ENCODE data around the gene RBM44.

RBM44 gene

DNA sequence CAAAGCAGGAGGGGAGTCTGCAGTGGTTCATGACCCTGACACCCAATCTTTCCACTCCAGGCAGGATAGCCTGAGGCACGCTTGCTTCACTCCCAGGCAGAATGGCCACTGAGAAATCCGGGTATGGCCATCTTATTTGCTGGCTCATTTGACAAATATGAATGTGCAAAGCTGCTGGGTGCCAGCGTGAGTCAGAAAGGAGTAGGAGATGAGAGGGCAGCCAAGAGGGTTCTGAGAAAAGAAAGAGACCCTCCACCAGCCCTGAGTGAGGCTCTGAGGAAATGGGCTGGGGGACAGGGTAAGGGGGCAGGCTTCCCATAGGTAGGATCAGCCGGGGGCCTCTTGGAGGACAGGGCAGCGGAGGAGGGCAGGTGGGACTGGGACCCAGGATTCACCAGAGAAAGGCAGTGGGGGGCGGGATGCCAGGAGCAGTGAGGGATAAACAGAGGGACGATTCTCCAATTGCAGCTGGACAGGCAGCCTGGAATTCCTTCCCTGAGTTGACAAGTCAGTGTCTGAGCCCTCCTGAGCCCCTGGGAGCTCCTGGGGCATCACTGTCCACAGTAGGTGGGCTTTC is 76.1 kb downstream of the RBM44 start:
- H3K9ac ChIP-seq (ENCODE audit: low read depth, low read length), result no peak overlapping the region
- no peaks in the 10 kb centered on the region for H3K4me1 ChIP-seq (ENCODE audit: insufficient read depth, low read length)
- H3K27ac ChIP-seq (ENCODE audit: low read length), result no peak overlapping the region
- H3K9me3 ChIP-seq (ENCODE audit: insufficient read depth, low read depth, low read length), result no peaks in the 10 kb centered on the region
- no peak overlapping the region for H3K4me3 ChIP-seq (ENCODE audit: low read length)
- H3K27me3 ChIP-seq (ENCODE audit: insufficient read depth, low read length), result no peaks in the 10 kb centered on the region
- no peaks in the 10 kb centered on the region for H3K36me3 ChIP-seq (ENCODE audit: insufficient read depth, low read depth, low read length)

DNA sequence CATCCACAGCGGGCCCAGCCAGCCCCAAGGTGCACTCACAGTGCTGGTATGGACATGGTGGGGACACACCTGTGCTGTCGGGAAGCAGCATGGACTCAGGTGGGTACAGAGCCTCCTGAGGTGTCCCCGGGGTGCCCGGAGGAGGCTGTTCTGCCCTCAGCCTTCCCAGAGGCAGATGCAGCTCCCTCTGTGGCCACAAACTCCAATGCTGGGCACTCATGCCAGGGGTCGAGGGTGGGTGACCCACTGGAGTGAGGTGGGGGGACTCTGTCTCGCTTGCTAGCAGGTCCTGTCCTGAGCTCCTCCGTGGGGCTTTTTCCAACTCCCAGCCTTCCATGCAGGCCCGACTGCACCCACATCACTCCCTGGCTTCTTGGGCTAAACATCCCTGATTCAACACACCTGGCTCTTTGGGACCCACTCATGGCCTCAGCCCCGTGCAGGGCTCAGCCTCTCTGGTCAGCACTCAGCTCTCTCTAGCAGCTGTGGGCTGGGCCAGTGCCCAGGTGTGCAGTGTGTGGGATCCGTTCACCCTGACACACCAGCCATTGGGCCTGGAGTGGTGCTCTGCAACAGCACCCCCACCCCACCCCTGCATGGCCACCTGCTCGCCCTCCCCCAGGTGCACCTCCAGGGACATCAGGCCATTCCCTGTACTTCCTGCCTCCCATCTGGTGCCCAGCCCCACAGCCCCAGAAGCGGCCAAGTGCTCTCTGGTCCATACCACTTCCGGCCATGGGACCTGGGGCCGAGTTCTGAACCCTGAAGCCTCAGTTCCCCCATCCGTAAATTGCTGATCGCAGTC is 76.9 kb downstream of the RBM44 start:
- H3K4me1 ChIP-seq (ENCODE audit: insufficient read depth, low read length), result no peaks in the 10 kb centered on the region
- no peak overlapping the region for H3K9ac ChIP-seq (ENCODE audit: low read depth, low read length)
- no peaks in the 10 kb centered on the region for H3K36me3 ChIP-seq (ENCODE audit: insufficient read depth, low read depth, low read length)
- H3K4me3 ChIP-seq (ENCODE audit: low read length), result no peak overlapping the region
- H3K9me3 ChIP-seq (ENCODE audit: insufficient read depth, low read depth, low read length), result no peaks in the 10 kb centered on the region
- no peak overlapping the region for H3K27ac ChIP-seq (ENCODE audit: low read length)
- H3K27me3 ChIP-seq (ENCODE audit: insufficient read depth, low read length), result no peaks in the 10 kb centered on the region

DNA sequence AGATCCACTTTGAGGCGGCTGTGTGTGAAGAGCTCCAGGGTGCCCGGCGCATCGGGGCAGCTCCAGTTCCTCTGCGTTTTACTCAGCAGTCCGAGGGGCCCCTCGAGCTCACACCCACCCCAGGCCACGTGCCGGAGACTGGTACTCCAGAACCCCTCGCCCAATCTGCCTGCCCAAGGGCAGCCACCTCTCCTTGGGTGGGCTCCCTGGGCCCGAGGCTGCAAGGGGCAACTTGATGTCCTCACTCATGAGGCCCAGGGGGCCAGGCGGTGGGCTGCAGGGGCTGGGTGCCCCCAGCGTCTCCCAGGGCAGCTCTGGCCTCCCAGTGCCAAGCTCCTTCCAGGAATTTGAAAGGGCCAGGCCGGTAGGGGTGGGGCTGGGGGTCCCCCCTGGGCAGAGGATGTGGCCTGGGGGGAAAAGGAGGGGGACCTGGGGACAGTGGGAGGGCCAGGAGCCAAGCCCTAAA is 77.5 kb downstream of the RBM44 start:
- no peak overlapping the region for H3K4me3 ChIP-seq (ENCODE audit: low read length)
- H3K9me3 ChIP-seq (ENCODE audit: insufficient read depth, low read depth, low read length), result no peaks in the 10 kb centered on the region
- no peak overlapping the region for H3K9ac ChIP-seq (ENCODE audit: low read depth, low read length)
- no peak overlapping the region for H3K27ac ChIP-seq (ENCODE audit: low read length)
- H3K36me3 ChIP-seq (ENCODE audit: insufficient read depth, low read depth, low read length), result no peaks in the 10 kb centered on the region
- no peaks in the 10 kb centered on the region for H3K4me1 ChIP-seq (ENCODE audit: insufficient read depth, low read length)
- no peaks in the 10 kb centered on the region for H3K27me3 ChIP-seq (ENCODE audit: insufficient read depth, low read length)

DNA sequence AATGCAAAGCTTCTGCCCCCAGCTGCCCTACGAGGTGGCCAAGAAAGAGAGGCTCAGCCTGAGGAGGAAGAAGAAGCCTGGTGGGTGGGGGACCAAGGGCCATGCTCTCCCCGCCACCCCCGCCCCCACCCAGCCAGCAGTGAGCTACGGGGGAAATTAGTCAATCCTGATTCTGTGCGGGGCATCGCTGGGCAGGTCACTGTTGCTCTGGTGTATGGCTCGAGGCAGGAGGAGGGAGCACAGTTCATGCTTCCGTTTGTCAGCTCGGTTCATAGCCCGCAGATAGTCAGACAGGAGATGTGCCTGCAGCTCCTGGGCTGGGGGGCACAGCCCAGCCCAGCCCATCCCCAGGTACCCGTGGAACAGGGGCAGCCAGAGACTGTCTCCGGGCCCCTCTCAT is 78.0 kb downstream of the RBM44 start:
- H3K27ac ChIP-seq (ENCODE audit: low read length), result no peak overlapping the region
- no peaks in the 10 kb centered on the region for H3K27me3 ChIP-seq (ENCODE audit: insufficient read depth, low read length)
- no peaks in the 10 kb centered on the region for H3K4me1 ChIP-seq (ENCODE audit: insufficient read depth, low read length)
- H3K4me3 ChIP-seq (ENCODE audit: low read length), result no peak overlapping the region
- no peaks in the 10 kb centered on the region for H3K36me3 ChIP-seq (ENCODE audit: insufficient read depth, low read depth, low read length)
- H3K9me3 ChIP-seq (ENCODE audit: insufficient read depth, low read depth, low read length), result no peaks in the 10 kb centered on the region
- no peak overlapping the region for H3K9ac ChIP-seq (ENCODE audit: low read depth, low read length)

DNA sequence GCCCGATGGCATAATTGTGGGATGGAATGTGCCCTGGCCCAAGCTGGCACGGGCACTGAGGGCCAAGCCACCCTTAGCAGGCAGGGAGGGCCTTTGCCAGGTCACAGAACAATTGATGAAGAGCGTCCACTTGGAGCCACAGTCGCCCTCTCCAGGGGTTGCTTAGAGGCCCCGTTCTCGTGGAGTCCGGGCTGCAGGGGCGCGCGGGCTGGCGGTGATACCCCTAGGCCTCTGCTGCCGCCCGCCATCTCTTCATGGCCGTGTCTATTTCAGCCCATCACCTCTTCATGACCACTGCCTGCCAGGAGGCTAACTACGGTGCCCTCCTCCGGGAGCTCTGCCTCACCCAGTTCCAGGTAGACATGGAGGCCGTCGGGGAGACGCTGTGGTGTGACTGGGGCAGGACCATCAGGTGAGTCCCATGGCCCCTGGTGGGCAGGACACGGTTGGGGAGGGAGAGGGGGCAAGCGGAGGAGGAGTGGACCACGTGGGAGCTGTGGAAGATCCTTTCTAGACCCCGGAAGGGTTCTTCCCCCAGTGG is 78.4 kb downstream of the RBM44 start:
- no peaks in the 10 kb centered on the region for H3K36me3 ChIP-seq (ENCODE audit: insufficient read depth, low read depth, low read length)
- no peak overlapping the region for H3K27ac ChIP-seq (ENCODE audit: low read length)
- no peaks in the 10 kb centered on the region for H3K9me3 ChIP-seq (ENCODE audit: insufficient read depth, low read depth, low read length)
- no peaks in the 10 kb centered on the region for H3K4me1 ChIP-seq (ENCODE audit: insufficient read depth, low read length)
- H3K4me3 ChIP-seq (ENCODE audit: low read length), result no peak overlapping the region
- no peak overlapping the region for H3K9ac ChIP-seq (ENCODE audit: low read depth, low read length)
- H3K27me3 ChIP-seq (ENCODE audit: insufficient read depth, low read length), result no peaks in the 10 kb centered on the region

DNA sequence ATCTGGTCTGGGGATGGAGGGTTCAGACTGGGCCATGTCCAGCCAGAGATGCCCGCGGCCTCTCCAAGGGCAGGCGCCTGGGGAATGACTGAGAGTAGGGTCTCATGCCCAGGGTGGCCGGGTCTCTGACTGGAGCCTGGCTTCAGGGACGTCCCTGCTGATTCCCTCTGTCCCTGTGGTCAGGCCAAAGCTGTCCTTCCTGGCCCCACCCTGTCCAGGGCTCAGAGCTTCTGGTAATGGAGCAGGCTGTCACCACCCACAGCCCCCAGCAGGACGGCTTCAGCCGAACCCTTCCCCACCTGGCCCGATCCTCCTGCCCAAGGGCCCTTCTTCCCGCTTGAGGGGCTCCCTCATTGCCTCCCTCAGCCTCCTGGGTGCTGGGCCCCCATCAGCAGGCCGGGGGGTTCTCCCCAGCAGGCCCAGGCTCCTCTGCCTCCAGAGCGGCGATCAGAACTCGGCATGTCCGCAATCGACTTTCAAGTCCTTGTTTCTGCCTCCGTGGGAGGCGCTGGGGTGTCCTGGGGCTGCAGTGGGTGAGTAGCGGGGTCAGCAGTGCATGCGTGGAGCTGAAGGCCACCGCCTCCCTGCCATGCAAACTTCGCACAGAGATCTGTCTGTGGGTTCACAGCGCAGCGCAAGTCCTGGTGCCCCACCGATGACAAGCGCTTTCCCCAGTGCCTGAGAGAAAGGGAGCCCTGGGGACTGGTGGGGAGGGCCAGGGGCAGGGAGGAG is 79.2 kb downstream of the RBM44 start:
- no peak overlapping the region for H3K27ac ChIP-seq (ENCODE audit: low read length)
- no peaks in the 10 kb centered on the region for H3K27me3 ChIP-seq (ENCODE audit: insufficient read depth, low read length)
- H3K9ac ChIP-seq (ENCODE audit: low read depth, low read length), result no peak overlapping the region
- H3K4me1 ChIP-seq (ENCODE audit: insufficient read depth, low read length), result no peaks in the 10 kb centered on the region
- H3K4me3 ChIP-seq (ENCODE audit: low read length), result no peak overlapping the region
- H3K36me3 ChIP-seq (ENCODE audit: insufficient read depth, low read depth, low read length), result no peaks in the 10 kb centered on the region
- H3K9me3 ChIP-seq (ENCODE audit: insufficient read depth, low read depth, low read length), result no peaks in the 10 kb centered on the region

DNA sequence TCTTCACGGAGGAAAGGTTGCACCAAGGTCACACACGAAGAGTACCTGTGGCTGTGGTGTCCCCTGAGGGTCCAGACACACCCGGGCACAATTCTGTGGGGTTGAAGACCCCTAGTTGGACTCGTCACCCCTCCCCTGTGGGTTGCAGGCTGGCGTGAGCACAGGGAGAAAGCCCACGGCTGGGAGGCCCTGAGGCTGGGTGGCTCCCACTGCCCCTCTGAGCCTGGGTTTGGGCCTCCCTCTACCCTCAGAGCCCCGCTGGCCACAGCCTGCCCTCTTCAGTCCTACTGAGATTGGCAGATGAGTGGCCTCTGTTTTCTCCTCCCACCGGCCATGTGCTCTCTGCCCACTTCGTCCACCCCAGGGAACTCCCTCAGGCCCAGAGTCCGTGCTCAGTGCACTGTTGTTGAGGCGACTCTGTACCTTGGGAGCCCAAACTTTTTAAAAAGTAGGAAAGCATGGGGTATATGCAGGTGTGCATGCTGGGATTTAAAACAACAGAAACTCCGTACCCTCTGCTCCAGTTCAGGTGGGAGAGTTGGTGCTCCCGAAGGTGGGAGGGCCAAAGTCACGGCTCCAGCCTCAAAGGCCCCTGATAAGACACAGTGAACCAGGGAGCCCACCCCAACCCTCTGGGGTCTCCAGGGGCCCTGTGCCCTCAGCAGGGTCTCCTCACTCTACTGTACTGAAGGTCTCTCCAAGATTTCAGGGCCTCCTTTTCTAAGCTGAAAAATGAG is 79.9 kb downstream of the RBM44 start:
- no peak overlapping the region for H3K4me3 ChIP-seq (ENCODE audit: low read length)
- H3K27ac ChIP-seq (ENCODE audit: low read length), result no peak overlapping the region
- no peaks in the 10 kb centered on the region for H3K4me1 ChIP-seq (ENCODE audit: insufficient read depth, low read length)
- H3K9me3 ChIP-seq (ENCODE audit: insufficient read depth, low read depth, low read length), result no peaks in the 10 kb centered on the region
- no peaks in the 10 kb centered on the region for H3K36me3 ChIP-seq (ENCODE audit: insufficient read depth, low read depth, low read length)
- H3K9ac ChIP-seq (ENCODE audit: low read depth, low read length), result no peak overlapping the region
- H3K27me3 ChIP-seq (ENCODE audit: insufficient read depth, low read length), result no peaks in the 10 kb centered on the region

DNA sequence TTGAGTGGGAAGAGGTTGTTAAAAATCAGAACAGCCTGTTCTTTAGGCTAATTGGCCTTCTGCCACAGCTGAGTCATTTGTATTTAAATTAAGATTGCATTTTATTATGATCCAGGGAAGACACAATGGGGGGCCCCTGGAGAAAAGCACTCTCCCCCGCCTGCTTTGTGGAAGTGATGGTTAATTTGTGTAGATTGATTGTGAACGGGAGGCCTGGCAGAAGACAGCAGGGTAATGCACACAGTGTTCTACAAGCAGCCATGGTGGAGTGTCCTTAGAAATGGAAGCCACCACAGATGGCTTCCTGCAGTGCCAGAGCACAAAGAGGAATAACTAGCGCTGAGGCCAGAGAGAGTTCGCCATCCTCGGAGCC is 80.5 kb downstream of the RBM44 start:
- no peak overlapping the region for H3K4me3 ChIP-seq (ENCODE audit: low read length)
- H3K36me3 ChIP-seq (ENCODE audit: insufficient read depth, low read depth, low read length), result no peaks in the 10 kb centered on the region
- no peak overlapping the region for H3K27ac ChIP-seq (ENCODE audit: low read length)
- H3K27me3 ChIP-seq (ENCODE audit: insufficient read depth, low read length), result no peaks in the 10 kb centered on the region
- no peaks in the 10 kb centered on the region for H3K9me3 ChIP-seq (ENCODE audit: insufficient read depth, low read depth, low read length)
- no peak overlapping the region for H3K9ac ChIP-seq (ENCODE audit: low read depth, low read length)
- H3K4me1 ChIP-seq (ENCODE audit: insufficient read depth, low read length), result no peaks in the 10 kb centered on the region

DNA sequence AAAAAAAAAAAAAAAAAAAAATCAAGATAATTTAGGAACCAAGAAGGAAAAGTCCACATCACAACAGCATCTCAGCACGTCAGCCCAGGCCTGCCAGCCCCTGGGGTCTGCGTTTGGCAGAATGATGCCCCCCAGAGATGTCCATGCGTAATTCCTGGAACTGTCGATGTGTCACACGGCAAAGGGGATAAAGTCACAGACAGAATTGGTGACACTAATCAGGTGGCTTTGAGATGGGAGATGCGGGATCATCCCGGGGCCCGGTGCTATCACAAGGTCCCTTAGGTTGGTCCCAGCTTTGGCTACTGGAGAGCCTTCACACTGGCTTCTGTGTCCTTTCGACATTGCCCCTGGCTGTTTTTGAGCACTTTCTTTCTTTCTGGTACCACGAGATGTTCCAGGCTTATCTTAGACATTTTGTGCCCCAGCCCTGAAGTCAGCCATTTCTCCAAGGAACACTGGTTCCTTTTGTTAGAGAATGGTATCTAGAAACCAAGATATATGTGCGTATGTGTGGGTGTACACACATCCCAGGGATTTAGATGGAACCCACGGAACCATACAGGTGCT is 81.5 kb downstream of the RBM44 start:
- no peaks in the 10 kb centered on the region for H3K4me1 ChIP-seq (ENCODE audit: insufficient read depth, low read length)
- H3K9me3 ChIP-seq (ENCODE audit: insufficient read depth, low read depth, low read length), result no peaks in the 10 kb centered on the region
- H3K27ac ChIP-seq (ENCODE audit: low read length), result no peak overlapping the region
- H3K4me3 ChIP-seq (ENCODE audit: low read length), result no peak overlapping the region
- no peak overlapping the region for H3K9ac ChIP-seq (ENCODE audit: low read depth, low read length)
- H3K36me3 ChIP-seq (ENCODE audit: insufficient read depth, low read depth, low read length), result no peaks in the 10 kb centered on the region
- H3K27me3 ChIP-seq (ENCODE audit: insufficient read depth, low read length), result no peaks in the 10 kb centered on the region

DNA sequence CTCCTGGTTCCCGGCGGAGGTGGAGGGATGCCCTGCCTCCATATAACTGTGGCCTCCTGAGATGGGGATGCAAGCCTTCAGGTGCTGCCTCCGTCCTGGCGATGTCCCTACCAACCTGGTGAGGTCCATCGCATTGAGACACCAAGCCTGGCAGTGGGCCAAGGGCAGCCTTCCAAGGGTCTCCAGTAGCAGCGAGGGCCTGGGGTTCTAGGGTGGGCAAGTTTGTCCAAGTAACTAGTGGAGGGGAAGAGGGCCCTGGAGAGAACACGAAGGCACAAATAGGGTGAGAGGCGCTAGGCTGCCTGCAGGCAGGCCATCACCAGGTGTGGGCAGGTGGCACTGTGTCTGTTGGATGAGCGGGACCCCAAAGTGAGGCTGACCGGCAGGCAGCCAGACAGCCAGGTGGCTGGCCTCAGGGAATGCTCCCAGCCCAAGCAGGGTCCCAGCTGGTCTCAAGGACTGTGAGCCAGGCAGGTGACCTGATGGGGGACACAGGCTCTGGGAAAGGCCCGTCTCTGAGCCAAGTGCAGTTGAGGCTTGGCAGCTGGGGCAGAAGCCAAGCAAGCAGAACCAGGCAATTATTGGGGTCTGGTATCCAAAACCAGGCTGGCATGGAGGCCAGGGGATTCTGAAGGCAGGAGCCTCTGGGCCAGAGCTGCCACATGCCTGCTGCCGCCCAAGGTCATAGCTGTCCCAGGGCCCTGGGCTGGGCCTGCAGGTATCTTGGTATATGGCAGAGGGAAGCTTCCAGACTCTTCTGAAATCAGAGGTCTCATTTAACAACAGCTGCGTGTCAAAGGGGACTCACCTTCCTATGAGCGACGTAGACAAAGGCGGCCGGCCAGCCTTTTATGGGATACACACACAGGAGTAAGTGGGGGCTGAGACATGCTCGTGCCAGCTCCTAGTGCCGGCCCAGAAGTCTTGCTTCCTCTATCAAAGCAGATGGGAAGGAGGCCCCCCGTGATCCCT is 84.2 kb downstream of the RBM44 start:
- Histone ChIP-seq H3K27me3 (ENCODE audit: insufficient read depth, low read length) (no peaks in the 10 kb centered on the region), H3K9me3 (ENCODE audit: insufficient read depth, low read depth, low read length) (no peaks in the 10 kb centered on the region), H3K4me1 (ENCODE audit: insufficient read depth, low read length) (no peaks in the 10 kb centered on the region), H3K36me3 (ENCODE audit: insufficient read depth, low read depth, low read length) (no peaks in the 10 kb centered on the region), H3K27ac (ENCODE audit: low read length) (no peak overlapping the region), H3K4me3 (ENCODE audit: low read length) (no peak overlapping the region), H3K9ac (ENCODE audit: low read depth, low read length) (no peak overlapping the region)
